Measurements from ENCODE around the gene TPPP2. TPM values are rescaled to one million over a fixed set of nuclear protein-coding genes. Genes with fewer than 3 reads are reported as not detected.

TPPP2 gene
- total RNA-seq, 1 donor from 2014 or later, result not detected

- no peak for DNase-seq (ENCODE audit: low spot score)
- Mint-ChIP-seq H3K27me3 (ENCODE audit: low read depth) (no peaks in the 10 kb centered on the region), H3K9me3 (ENCODE audit: low read depth) (no peaks in the 10 kb centered on the region), H3K4me1 (ENCODE audit: low read depth) (peaks cover 15% of the 10 kb centered on the region), H3K4me3 (ENCODE audit: unreplicated experiment) (no peak overlapping the region), H3K36me3 (ENCODE audit: low read depth) (no peaks in the 10 kb centered on the region), H3K27ac (ENCODE audit: unreplicated experiment) (no peak overlapping the region)
- TF ChIP-seq, protein P1, sequence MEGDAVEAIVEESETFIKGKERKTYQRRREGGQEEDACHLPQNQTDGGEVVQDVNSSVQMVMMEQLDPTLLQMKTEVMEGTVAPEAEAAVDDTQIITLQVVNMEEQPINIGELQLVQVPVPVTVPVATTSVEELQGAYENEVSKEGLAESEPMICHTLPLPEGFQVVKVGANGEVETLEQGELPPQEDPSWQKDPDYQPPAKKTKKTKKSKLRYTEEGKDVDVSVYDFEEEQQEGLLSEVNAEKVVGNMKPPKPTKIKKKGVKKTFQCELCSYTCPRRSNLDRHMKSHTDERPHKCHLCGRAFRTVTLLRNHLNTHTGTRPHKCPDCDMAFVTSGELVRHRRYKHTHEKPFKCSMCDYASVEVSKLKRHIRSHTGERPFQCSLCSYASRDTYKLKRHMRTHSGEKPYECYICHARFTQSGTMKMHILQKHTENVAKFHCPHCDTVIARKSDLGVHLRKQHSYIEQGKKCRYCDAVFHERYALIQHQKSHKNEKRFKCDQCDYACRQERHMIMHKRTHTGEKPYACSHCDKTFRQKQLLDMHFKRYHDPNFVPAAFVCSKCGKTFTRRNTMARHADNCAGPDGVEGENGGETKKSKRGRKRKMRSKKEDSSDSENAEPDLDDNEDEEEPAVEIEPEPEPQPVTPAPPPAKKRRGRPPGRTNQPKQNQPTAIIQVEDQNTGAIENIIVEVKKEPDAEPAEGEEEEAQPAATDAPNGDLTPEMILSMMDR (IDR thresholded peaks at IDR 0.05), result no peak
These were observed 20.6 kb downstream of the TPPP2 start for GRCh38 chr14:21050597-21050996.

DNA sequence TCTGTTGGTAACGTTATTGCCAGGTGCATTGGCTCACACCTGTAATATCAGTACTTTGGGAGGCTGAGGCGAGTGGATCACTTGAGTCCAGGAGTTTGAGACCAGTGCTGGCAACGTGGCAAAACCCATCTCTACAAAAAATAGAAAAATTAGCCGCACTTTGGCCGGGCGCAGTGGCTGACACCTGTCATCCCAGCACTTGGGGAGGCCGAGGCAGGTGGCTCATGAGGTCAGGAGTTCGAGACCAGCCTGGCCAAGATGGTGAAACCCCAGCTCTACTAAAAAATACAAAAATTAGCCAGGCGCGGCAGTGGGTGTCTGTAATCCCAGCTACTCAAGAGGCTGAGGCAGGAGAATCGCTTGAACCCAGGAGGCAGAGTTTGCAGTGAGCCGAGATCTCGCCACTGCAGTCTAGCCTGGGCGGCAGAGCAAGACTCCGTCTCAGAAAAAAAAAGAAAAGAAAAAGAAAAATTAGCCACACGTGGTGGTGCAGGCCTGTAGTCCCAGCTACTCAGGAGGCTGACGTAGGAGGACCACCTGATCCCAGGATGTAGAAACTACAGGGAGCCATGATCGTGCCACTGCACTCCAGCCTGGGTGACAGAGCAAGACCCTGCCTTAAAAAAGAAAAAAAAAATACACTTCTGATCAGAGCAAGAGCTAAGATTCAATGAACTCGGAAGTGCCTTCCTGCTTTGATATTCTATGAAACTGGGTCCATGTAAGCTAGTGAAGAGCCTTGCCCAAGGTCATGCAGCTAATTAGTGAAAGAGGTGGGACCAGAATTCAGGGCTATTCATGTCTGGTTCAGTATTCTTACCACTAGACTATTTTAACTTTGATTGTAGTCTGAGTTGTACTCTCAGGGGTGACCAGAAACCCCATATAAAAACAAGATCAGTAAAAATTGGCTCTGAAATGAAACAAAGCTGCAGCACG is 23.4 kb downstream of the TPPP2 start:
- no peak for DNase-seq (ENCODE audit: low spot score)
- TF ChIP-seq, protein P1 (IDR thresholded peaks at IDR 0.05), result no peak
- Mint-ChIP-seq H3K36me3 (ENCODE audit: low read depth) (no peaks in the 10 kb centered on the region), H3K4me1 (ENCODE audit: low read depth) (peaks cover 24% of the 10 kb centered on the region), H3K4me3 (ENCODE audit: unreplicated experiment) (no peak overlapping the region), H3K27me3 (ENCODE audit: low read depth) (no peaks in the 10 kb centered on the region), H3K9me3 (ENCODE audit: low read depth) (no peaks in the 10 kb centered on the region), H3K27ac (ENCODE audit: unreplicated experiment) (no peak overlapping the region)

DNA sequence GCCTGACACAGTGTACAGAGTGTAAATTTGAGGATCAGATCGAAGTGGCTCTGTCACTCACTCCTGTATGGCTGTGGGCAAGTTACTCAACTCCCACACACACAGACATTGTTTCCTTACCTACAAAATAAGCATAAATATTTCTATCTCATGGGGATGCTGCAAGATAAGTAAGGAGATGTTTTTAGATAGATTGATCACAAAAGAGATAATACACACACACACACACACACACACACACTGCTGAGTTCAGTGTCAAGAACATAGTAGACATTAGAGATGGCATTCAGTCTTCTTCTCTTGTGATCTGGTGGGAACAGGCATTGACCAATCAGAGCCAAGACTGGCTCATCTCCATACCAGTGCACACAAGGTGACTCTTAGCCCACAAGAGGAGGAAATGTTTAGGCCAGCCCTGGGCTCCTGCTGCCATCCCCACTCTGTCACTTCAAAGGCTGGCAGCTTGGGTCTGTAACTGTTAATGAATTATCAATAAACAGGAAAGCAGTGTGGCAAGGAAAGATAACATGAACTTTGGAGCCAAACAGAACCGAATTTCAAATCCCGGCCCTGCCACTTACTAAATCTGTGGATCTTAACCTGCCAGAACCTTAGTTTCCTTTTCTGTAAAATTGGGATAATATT is 24.2 kb downstream of the TPPP2 start:
- H3K27me3 Mint-ChIP-seq (ENCODE audit: low read depth), result no peaks in the 10 kb centered on the region
- TF ChIP-seq, protein P1 (IDR thresholded peaks at IDR 0.05), result no peak
- H3K36me3 Mint-ChIP-seq (ENCODE audit: low read depth), result no peaks in the 10 kb centered on the region
- no peak for DNase-seq (ENCODE audit: low spot score)
- H3K27ac Mint-ChIP-seq (ENCODE audit: unreplicated experiment), result no peak overlapping the region
- no peak overlapping the region for H3K4me3 Mint-ChIP-seq (ENCODE audit: unreplicated experiment)
- H3K9me3 Mint-ChIP-seq (ENCODE audit: low read depth), result no peaks in the 10 kb centered on the region
- peaks cover 23% of the 10 kb centered on the region for H3K4me1 Mint-ChIP-seq (ENCODE audit: low read depth)

GRCh38 chr14:21054768-21055145 is 24.7 kb downstream of the TPPP2 start:
- no peaks in the 10 kb centered on the region for H3K36me3 Mint-ChIP-seq (ENCODE audit: low read depth)
- no peak overlapping the region for H3K27ac Mint-ChIP-seq (ENCODE audit: unreplicated experiment)
- H3K4me1 Mint-ChIP-seq (ENCODE audit: low read depth), result peaks cover 19% of the 10 kb centered on the region
- H3K9me3 Mint-ChIP-seq (ENCODE audit: low read depth), result no peaks in the 10 kb centered on the region
- DNase-seq (ENCODE audit: low spot score), result no peak
- TF ChIP-seq, protein P1 (IDR thresholded peaks at IDR 0.05), result no peak
- no peak overlapping the region for H3K4me3 Mint-ChIP-seq (ENCODE audit: unreplicated experiment)
- H3K27me3 Mint-ChIP-seq (ENCODE audit: low read depth), result no peaks in the 10 kb centered on the region

GRCh38 chr14:21055432-21056117 is 25.6 kb downstream of the TPPP2 start:
- H3K4me1 Mint-ChIP-seq (ENCODE audit: low read depth), result peaks cover 24% of the 10 kb centered on the region
- no peak for DNase-seq (ENCODE audit: low spot score)
- TF ChIP-seq, protein P1 (IDR thresholded peaks at IDR 0.05), result no peak
- H3K4me3 Mint-ChIP-seq (ENCODE audit: unreplicated experiment), result no peak overlapping the region
- no peaks in the 10 kb centered on the region for H3K27me3 Mint-ChIP-seq (ENCODE audit: low read depth)
- H3K9me3 Mint-ChIP-seq (ENCODE audit: low read depth), result no peaks in the 10 kb centered on the region
- H3K27ac Mint-ChIP-seq (ENCODE audit: unreplicated experiment), result no peak overlapping the region
- no peaks in the 10 kb centered on the region for H3K36me3 Mint-ChIP-seq (ENCODE audit: low read depth)

All from chondrocyte (in vitro differentiated cells).